ENCODE data around the gene RAP1GAP.

DNA sequence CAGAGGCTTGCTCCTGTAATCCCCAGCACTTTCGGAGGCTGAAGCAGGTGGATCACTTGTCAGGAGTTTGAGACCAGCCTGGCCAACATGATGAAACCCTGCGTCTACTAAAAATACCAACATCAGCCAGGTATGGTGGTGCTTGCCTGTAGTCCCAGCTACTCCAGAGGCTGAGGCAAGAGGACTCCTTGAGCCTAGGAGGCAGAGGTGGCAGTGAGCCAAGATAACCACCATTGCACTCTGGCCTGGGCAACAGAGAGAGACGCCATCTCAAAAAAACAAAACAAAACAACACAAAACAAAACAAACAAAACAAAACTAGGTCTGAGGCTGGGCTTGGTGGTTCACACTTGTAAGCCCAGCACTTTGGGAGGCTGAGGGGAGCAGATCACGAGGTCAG lies 38.7 kb upstream of the RAP1GAP start:
- TF ChIP-seq, protein P1, sequence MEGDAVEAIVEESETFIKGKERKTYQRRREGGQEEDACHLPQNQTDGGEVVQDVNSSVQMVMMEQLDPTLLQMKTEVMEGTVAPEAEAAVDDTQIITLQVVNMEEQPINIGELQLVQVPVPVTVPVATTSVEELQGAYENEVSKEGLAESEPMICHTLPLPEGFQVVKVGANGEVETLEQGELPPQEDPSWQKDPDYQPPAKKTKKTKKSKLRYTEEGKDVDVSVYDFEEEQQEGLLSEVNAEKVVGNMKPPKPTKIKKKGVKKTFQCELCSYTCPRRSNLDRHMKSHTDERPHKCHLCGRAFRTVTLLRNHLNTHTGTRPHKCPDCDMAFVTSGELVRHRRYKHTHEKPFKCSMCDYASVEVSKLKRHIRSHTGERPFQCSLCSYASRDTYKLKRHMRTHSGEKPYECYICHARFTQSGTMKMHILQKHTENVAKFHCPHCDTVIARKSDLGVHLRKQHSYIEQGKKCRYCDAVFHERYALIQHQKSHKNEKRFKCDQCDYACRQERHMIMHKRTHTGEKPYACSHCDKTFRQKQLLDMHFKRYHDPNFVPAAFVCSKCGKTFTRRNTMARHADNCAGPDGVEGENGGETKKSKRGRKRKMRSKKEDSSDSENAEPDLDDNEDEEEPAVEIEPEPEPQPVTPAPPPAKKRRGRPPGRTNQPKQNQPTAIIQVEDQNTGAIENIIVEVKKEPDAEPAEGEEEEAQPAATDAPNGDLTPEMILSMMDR (IDR thresholded peaks at IDR 0.05; ENCODE audit: low read length) = no peak
- TF ChIP-seq EZH2 (IDR thresholded peaks at IDR 0.05; ENCODE audit: borderline replicate concordance, low read length) = no peak
